ENCODE data around the gene KIF18B. TPM values are rescaled to one million over a fixed set of nuclear protein-coding genes. Genes with fewer than 3 reads are reported as not detected.

The KIF18B gene
- total and polyA plus RNA-seq, 8 donors: 2.9 to 24.5 (median 12.9) TPM

DNA sequence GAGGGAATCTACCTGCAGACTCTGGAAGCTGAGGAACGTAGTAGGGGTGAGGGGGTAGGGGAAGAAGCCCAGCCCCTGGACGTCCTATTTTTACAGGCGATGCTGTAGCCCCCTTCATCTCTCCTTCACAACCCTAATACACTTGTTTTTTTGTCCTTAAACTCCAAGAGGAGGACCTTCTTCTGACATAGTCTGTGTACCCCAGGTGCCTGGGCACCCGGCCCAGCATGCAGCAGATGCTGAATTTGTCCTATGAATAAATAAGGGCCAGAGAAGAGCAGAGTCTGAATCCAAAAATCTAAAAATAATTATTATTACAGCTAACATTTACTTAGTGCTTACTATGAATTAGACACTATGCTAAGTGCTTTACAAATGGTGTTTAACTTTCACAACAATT, 5.1 kb downstream of the KIF18B start:
- H3K4me1 ChIP-seq: peaks cover 0 to 16% of the 10 kb centered on the region in 2 donors
- intact Hi-C loops (cut with DNase I): no loop called here
- H3K36me3 ChIP-seq: peaks cover 0 to 6% of the 10 kb centered on the region in 2 donors
- H3K27me3 ChIP-seq: no peaks in the 10 kb centered on the region
- no peak overlapping the region for H3K27ac ChIP-seq
- DNase-seq: no peak
- no peak for ATAC-seq
- no peak overlapping the region for H3K4me3 ChIP-seq
- H3K9me3 ChIP-seq: no peaks in the 10 kb centered on the region
- TF ChIP-seq, protein P1, sequence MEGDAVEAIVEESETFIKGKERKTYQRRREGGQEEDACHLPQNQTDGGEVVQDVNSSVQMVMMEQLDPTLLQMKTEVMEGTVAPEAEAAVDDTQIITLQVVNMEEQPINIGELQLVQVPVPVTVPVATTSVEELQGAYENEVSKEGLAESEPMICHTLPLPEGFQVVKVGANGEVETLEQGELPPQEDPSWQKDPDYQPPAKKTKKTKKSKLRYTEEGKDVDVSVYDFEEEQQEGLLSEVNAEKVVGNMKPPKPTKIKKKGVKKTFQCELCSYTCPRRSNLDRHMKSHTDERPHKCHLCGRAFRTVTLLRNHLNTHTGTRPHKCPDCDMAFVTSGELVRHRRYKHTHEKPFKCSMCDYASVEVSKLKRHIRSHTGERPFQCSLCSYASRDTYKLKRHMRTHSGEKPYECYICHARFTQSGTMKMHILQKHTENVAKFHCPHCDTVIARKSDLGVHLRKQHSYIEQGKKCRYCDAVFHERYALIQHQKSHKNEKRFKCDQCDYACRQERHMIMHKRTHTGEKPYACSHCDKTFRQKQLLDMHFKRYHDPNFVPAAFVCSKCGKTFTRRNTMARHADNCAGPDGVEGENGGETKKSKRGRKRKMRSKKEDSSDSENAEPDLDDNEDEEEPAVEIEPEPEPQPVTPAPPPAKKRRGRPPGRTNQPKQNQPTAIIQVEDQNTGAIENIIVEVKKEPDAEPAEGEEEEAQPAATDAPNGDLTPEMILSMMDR (IDR thresholded peaks at IDR 0.05): no peak

DNA sequence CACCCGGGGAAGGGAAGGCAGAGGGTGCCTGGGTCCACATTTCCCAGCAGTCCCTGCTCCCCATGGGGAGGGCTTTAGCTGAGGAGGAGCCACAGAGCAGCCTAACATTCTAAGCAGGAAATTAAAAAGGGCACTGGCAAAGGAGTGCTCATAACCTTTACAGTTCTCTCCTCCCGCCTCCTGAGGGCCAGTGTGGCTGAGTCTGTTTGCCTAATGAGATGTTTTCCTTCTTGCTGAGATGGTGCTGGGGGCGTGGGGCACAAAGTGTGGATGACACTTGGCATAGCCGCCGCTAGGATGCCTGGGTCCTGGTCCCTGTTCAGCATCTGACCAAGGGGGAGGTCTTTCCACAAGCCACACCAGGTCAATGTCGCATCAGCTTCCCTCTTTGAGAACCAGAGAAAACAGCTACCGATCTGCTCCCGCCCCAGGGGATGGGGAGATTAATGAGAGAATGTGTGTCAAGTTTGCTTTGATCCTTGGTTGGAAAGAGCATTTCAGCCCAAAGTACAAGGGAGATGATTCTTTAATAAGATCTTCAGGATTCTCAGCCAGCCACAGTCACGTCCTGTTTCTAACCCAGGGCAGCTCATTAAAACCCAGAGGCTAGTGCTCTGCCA, 5.8 kb downstream of the KIF18B start:
- intact Hi-C loops (cut with DNase I): no loop called here
- Histone ChIP-seq H3K36me3 (peaks cover 0 to 6% of the 10 kb centered on the region in 2 donors), H3K4me1 (peaks cover 0 to 9% of the 10 kb centered on the region in 2 donors), H3K4me3 (no peak overlapping the region), H3K9me3 (no peaks in the 10 kb centered on the region), H3K27me3 (no peaks in the 10 kb centered on the region), H3K27ac (no peak overlapping the region)
- ATAC-seq (peak; percentile 18), DNase-seq (no peak)
- TF ChIP-seq, protein P1 (IDR thresholded peaks at IDR 0.05): no peak

DNA sequence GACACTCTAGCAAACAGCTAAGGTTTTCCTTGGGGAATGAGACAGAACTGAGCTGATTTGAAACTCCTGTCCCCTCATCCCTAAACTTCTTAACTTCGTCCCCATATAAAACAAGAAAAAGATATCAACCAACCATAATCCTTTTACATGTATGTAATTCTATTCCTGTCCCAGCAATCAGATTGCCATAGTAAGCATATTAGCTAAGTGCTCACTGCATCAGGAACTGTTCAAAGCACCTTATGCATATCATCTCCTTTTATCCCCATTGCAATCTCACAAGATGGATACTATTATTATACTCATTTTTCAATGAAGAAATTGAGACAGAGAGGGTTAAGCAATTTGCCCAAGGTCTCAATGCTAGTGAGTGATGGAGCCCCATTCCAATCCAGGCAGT, 6.8 kb downstream of the KIF18B start:
- DNase-seq (no peak), ATAC-seq (no peak)
- H3K4me1 ChIP-seq: peaks cover 0 to under 1% of the 10 kb centered on the region in 2 donors
- H3K36me3 ChIP-seq: peaks cover 0 to 6% of the 10 kb centered on the region in 2 donors
- H3K27ac ChIP-seq: no peak overlapping the region
- H3K27me3 ChIP-seq: no peaks in the 10 kb centered on the region
- intact Hi-C loops (cut with DNase I): no loop called here
- TF ChIP-seq, protein P1 (IDR thresholded peaks at IDR 0.05): no peak
- no peak overlapping the region for H3K4me3 ChIP-seq
- no peaks in the 10 kb centered on the region for H3K9me3 ChIP-seq

DNA sequence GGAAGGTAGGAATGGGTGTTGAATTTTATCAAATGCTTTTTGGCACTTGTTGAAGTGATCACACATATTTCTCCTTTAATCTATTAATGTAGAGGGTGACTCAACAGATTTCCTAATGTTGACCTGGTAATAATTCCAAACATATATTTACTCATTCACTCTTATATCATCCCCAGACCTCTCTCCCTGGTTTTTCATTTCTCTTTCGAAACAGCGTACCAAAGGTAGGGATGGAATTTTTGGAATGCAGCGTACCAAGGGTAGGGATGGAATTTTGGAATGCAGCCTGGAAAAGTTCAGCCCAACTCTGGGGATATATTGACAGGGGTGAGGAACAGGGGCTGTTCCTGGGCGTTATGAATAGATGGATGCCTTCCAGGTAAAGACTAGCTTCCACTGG, 7.3 kb downstream of the KIF18B start:
- TF ChIP-seq, protein P1 (IDR thresholded peaks at IDR 0.05): no peak
- peak; percentile 73 for ATAC-seq
- intact Hi-C loops (cut with DNase I): no loop called here
- H3K36me3 ChIP-seq: peaks cover 0 to 11% of the 10 kb centered on the region in 2 donors
- no peaks in the 10 kb centered on the region for H3K4me1 ChIP-seq
- H3K27me3 ChIP-seq: no peaks in the 10 kb centered on the region
- no peak for DNase-seq
- no peaks in the 10 kb centered on the region for H3K9me3 ChIP-seq
- H3K4me3 ChIP-seq: no peak overlapping the region
- no peak overlapping the region for H3K27ac ChIP-seq

DNA sequence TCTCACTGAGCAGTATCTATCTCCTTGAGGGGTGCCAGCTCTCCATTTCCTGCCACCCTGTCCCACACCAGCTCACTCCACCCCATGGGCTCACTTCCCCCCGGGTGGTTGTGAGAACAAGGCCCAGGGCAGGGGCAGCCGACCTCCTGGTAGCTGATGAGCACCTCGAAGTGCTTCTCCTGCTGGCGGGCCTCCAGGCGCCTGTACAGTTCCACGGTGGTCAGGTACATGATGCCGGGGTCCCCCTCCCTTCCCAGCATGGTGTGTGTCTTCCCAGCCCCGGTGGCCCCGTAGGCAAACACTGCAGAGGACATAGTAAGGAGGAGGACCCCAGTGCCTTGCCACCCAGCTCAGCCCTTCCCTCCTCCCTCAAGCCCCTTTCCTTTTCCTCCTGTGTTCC, 12.5 kb downstream of the KIF18B start:
- Histone ChIP-seq H3K4me3 (no peak overlapping the region), H3K27me3 (no peaks in the 10 kb centered on the region), H3K4me1 (no peaks in the 10 kb centered on the region), H3K36me3 (peaks cover 0 to 37% of the 10 kb centered on the region in 2 donors), H3K27ac (no peak overlapping the region), H3K9me3 (no peaks in the 10 kb centered on the region)
- ATAC-seq: no peak
- intact Hi-C loops (cut with DNase I): no loop called here
- no peak for DNase-seq
- TF ChIP-seq, protein P1 (IDR thresholded peaks at IDR 0.05): no peak
